ENCODE results near the gene SEMA6A. TPM values are rescaled to one million over a fixed set of nuclear protein-coding genes. Genes with fewer than 3 reads are reported as not detected.
A peak's percentile ranks its signal among the peaks of the same experiment; 100 is the strongest.

SEMA6A gene
- total RNA-seq, 1 experiment from 2014 or later: 406 TPM

GRCh38 chr5:116401576-116401975 is 173.0 kb downstream of the SEMA6A start (continued):
- TF ChIP-seq E2F5 (CRISPR knock-in tag; IDR thresholded peaks at IDR 0.05) (no peak), MLX (CRISPR knock-in tag; IDR thresholded peaks at IDR 0.05) (no peak)

GRCh38 chr5:116396476-116397099 is 178.0 kb downstream of the SEMA6A start:
- CTCF ChIA-PET: no interaction called here
- ATAC-seq: no peak
- H3K27ac Mint-ChIP-seq: no peak overlapping the region

GRCh38 chr5:116395631-116396203 is 178.9 kb downstream of the SEMA6A start:
- H3K36me3 Mint-ChIP-seq: no peaks in the 10 kb centered on the region
- H3K27ac Mint-ChIP-seq: no peak overlapping the region
- peaks cover 9% of the 10 kb centered on the region for H3K4me1 Mint-ChIP-seq
- ATAC-seq (peak; percentile 35), DNase-seq (ENCODE audit: low spot score) (no peak)
- TF ChIP-seq MYBL2 (CRISPR knock-in tag; IDR thresholded peaks at IDR 0.05) (no peak), ZMAT4 (CRISPR knock-in tag; IDR thresholded peaks at IDR 0.05) (no peak), ZNF121 (CRISPR knock-in tag; IDR thresholded peaks at IDR 0.05) (no peak), PRDM15 (CRISPR knock-in tag; IDR thresholded peaks at IDR 0.05) (no peak), IRF2 (CRISPR knock-in tag; IDR thresholded peaks at IDR 0.05; ENCODE audit: borderline replicate concordance, low read depth) (no peak), ZNF671 (CRISPR knock-in tag; IDR thresholded peaks at IDR 0.05) (no peak), ZNF423 (CRISPR knock-in tag; IDR thresholded peaks at IDR 0.05) (no peak), TCF7 (CRISPR knock-in tag; IDR thresholded peaks at IDR 0.05; ENCODE audit: low read depth) (no peak), JAZF1 (CRISPR knock-in tag; IDR thresholded peaks at IDR 0.05) (no peak), ZNF512 (CRISPR knock-in tag; IDR thresholded peaks at IDR 0.05; ENCODE audit: borderline replicate concordance) (no peak)
- POLR2A ChIA-PET: interaction anchor here (0.7 kb wide), 1 partner anchor 100 kb away, joined by 7 read pairs; no protein-coding TSS in a partner anchor
- no peaks in the 10 kb centered on the region for H3K9me3 Mint-ChIP-seq
- H3K4me3 Mint-ChIP-seq: no peak overlapping the region
- CTCF ChIA-PET: interaction anchor here (0.6 to 0.9 kb wide), 2 partner anchors 34 to 827 kb away, joined by 3 read pairs; no protein-coding TSS in a partner anchor
- H3K27me3 Mint-ChIP-seq (ENCODE audit: low read depth): no peaks in the 10 kb centered on the region

More at GRCh38 chr5:116396476-116397099, 178.0 kb downstream of the SEMA6A start:
- H3K4me1 Mint-ChIP-seq: peaks cover 9% of the 10 kb centered on the region
- no peaks in the 10 kb centered on the region for H3K9me3 Mint-ChIP-seq
- no peaks in the 10 kb centered on the region for H3K36me3 Mint-ChIP-seq
- no peaks in the 10 kb centered on the region for H3K27me3 Mint-ChIP-seq (ENCODE audit: low read depth)
- no peak for DNase-seq (ENCODE audit: low spot score)
- TF ChIP-seq JAZF1 (CRISPR knock-in tag; IDR thresholded peaks at IDR 0.05) (no peak), ZNF416 (CRISPR knock-in tag; IDR thresholded peaks at IDR 0.05) (no peak), ZNF219 (CRISPR knock-in tag; IDR thresholded peaks at IDR 0.05; ENCODE audit: borderline replicate concordance) (no peak), USF2 (CRISPR knock-in tag; IDR thresholded peaks at IDR 0.05) (no peak)
- POLR2A ChIA-PET: interaction anchor here (0.9 kb wide), 1 partner anchor 45 kb away, joined by 3 read pairs; no protein-coding TSS in a partner anchor
- no peak overlapping the region for H3K4me3 Mint-ChIP-seq
